GM12873 (cell line): Measurements from ENCODE around the gene RBM11.

ENCODE experiments used
- TF ChIP-seq, protein P1 (sequence below): IDR thresholded peaks from 2 replicates; pipeline ENCODE4 v1.5.1; 2012; ENCODE audit warnings: low read depth, mild to moderate bottlenecking, moderate library complexity, low read length, control low read depth; ENCODE audit not compliant: insufficient read depth; ENCODE audit errors: missing control alignments

Gene RBM11, protein sequence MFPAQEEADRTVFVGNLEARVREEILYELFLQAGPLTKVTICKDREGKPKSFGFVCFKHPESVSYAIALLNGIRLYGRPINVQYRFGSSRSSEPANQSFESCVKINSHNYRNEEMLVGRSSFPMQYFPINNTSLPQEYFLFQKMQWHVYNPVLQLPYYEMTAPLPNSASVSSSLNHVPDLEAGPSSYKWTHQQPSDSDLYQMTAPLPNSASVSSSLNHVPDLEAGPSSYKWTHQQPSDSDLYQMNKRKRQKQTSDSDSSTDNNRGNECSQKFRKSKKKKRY

DNA sequence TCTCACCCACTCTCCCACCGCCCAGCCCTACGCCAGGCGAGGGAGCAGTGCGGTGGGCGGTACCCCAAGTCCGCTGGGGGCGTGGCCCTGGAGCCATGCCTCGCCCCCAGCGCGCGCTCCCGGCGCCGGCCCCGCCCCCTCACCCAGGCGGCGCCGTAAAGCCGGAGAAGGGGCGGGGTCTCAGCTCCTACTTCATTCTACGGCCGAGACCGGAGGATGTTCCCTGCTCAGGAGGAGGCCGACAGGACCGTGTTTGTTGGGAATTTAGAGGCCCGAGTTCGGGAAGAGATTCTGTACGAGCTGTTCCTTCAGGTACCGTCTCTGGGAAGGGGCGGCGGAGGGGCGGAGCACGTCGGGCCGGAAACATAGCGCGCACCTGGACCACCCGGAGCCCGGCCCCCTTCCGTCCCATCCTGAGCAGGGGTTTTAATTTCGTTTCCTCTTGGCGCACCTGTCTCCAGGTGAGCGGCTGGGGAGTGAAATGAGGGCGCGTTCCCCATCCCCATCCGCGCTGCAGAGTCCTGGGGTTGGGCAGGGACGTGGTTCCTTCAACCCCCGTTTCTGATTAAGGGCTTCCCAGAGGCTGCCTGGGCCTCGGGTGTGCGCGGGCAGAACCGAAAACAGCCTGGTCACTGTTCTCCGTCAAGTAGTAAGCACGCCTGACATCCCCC is at the start of gene RBM11:
RBM11 (plus strand) TSS at position 187 of the 671 bp plus-strand sequence; CDS start at position 217, 30 bp downstream.
- TF ChIP-seq, protein P1, sequence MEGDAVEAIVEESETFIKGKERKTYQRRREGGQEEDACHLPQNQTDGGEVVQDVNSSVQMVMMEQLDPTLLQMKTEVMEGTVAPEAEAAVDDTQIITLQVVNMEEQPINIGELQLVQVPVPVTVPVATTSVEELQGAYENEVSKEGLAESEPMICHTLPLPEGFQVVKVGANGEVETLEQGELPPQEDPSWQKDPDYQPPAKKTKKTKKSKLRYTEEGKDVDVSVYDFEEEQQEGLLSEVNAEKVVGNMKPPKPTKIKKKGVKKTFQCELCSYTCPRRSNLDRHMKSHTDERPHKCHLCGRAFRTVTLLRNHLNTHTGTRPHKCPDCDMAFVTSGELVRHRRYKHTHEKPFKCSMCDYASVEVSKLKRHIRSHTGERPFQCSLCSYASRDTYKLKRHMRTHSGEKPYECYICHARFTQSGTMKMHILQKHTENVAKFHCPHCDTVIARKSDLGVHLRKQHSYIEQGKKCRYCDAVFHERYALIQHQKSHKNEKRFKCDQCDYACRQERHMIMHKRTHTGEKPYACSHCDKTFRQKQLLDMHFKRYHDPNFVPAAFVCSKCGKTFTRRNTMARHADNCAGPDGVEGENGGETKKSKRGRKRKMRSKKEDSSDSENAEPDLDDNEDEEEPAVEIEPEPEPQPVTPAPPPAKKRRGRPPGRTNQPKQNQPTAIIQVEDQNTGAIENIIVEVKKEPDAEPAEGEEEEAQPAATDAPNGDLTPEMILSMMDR, result no peak

DNA sequence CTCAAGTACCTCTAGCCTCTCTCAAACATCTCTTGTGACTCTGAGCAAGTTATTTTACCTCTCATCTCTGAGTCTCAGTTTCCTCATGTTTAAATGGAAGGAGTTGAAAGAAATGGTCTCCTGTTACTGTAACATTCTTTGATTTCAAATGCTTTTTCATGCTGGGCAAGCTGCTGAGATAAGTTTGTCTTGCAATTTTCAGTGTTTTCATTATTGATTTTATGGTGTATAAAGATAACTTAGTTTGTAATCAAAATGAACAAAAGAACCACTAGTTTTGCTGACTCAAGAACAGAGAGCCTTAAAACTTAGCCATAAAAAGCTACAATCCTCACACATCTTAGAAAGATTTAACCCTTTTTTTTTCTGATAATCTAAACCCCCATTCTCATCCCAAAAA is 9.7 kb upstream of the RBM11 start:
- TF ChIP-seq, protein P1, result no peak

DNA sequence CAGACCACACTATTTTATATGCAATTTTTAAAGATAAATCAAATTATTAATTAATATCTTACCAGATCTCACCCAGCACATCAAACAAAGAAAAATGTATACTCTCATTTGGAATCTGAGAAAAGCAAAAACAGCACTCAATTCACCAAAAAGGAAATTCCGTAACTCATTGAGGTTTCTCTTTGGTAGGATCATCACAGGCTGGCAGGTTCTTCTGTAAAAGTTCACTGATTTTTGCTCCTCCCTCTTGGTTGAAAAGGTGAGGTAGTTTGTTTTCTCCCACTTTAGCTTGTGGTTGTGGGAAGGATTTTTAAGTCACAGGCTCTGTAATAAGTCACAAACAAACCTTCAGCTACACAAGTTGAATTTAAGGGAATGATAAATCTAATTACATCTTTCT is 5.2 kb upstream of the RBM11 start, which contains the start of gene LIPI:
LIPI (minus strand) TSS at position 218 of the 400 bp plus-strand sequence; CDS start at position 108, 110 bp downstream.
- TF ChIP-seq, protein P1, result no peak

DNA sequence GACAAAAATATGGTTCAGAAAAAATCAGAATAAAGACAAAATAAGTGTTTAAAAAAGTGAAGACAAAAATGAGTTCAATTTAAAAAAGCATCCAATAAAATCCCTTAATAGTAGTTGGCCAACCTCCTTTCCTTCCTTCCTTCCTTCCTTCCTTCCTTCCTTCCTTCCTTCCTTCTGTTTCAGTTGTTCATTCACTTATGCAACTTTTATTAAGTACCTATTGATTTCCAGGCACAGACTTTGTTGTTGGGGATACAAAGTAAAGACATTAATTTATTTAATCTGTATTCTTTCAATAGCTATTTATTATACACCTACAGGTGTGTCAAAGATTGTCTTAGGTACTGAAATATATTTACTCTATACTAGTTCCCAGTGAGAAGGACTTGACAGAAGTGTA is 2.8 kb upstream of the RBM11 start:
- TF ChIP-seq, protein P1, result no peak

DNA sequence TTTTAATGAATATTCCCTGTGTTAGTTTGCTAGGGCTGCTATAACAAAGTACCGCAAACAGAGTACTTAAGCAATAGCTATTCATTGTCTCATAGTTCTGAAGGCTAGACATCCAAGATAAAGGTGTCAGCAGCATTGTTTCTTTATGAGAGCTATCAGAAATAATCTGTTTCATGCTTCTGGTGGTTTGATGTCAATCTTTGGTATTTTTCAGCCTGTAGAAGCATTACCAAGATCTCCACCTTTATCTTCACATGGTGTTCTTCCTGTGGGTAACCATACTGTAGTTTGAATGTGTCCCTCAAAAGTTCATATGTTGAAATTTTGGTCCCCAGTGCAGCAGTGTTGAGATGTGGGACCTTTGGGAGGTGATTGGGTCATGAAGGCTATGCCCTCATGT is 7.4 kb downstream of the RBM11 start:
- TF ChIP-seq, protein P1, result no peak

DNA sequence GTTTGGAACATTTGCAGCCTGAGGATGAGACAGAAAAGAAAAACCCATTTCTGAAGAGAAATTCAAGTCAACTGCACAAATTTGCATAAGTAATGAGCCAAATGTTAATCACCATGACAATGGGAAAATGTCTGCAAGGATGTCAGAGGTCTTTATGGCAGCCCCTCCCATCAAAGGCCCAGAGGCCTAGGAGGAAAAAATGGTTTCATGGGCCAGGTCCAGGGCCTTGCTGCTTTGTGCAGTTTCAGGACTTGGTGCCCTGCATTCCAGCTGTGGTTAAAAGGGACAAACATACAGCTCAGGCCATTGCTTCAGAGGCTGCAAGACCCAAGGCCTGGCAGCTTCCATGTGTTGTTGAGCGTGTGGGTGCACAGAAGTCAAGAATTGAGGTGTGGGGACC is 13.4 kb downstream of the RBM11 start:
- TF ChIP-seq, protein P1, result no peak

DNA sequence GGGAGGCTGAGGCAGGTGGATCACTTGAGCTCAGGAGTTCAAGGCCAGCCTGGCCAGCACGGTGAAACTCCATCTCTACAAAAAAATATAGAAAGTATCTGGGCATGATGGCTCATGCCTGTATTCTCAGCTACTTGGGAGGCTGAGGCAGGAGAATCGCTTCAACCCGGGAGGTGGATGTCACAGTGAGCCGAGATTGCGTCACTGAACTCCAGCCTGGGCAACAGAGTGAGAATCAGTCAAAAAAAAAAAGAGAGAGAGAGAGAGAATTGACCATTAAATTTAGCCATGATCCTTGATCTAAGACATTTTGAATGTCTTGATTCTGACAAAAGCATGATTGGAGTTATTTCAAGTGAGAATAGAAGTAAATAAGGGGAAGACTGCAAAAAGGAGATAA is 19.1 kb downstream of the RBM11 start:
- TF ChIP-seq, protein P1, result no peak
